A549 (cell line): ENCODE measurements around the gene KIAA0930. TPM values are rescaled to one million over a fixed set of nuclear protein-coding genes. Genes with fewer than 3 reads are reported as not detected.
A peak's percentile ranks its signal among the peaks of the same experiment; 100 is the strongest.

Experiments used
- ATAC-seq, 2 experiments: fragments of 200-7000 bp in 1 of 2; fragments of >200 bp in 1 of 2; cut with Nextera tagmentation in 1 of 2; cut with Tn5 transposase in 1 of 2; 3 replicates each; pipeline versions ENCODE4 v1.8.0 to v1.9.1; 2018 to 2020; ENCODE audit warnings: mild to moderate bottlenecking in 1 of 2, moderate library complexity in 1 of 2
- CTCF ChIA-PET: fragments of 300-600 bp; sonication (Branson Sonifier 250); formaldehyde crosslinking; extraction: SDS; loops from one replicate; lab custom pipeline; 2021; ENCODE audit warnings: antibody characterized with exemption, inconsistent platforms; lab: Yijun Ruan, JAX
- POLR2A ChIA-PET: fragments of 350-600 bp; formaldehyde crosslinking; extraction: SDS; loops from one replicate; lab custom pipeline; 2021; ENCODE audit warnings: antibody characterized with exemption, inconsistent platforms; lab: Yijun Ruan, JAX
- DNase-seq, 2 experiments: peaks; one replicate each; pipeline versions ENCODE4 v3.0.0 to v3.0.0-alpha.2; 2011 to 2016; ENCODE audit warnings: low read depth in 1 of 2, low spot score in 1 of 2
- FAIRE-seq: peaks from 2 replicates; lab custom pipeline; 2011; peaks lifted over from hg19 to GRCh38; lab: Jason Lieb, UNC
- H3K27ac ChIP-seq, 2 experiments: fragments of >200 bp; sonication (Bioruptor Twin); formaldehyde crosslinking; 3 replicates each; pipeline ENCODE4 v1.5.1; 2016 to 2017
- H3K4me1 ChIP-seq: fragments of >200 bp; sonication (Bioruptor Twin); formaldehyde crosslinking; 3 replicates; pipeline ENCODE4 v1.6.1; 2016
- H3K4me2 ChIP-seq: fragments of >200 bp; sonication (Bioruptor Twin); formaldehyde crosslinking; 3 replicates; pipeline ENCODE4 v1.6.1; 2016
- H3K4me3 ChIP-seq: fragments of >200 bp; sonication (Bioruptor Twin); formaldehyde crosslinking; 3 replicates; pipeline ENCODE4 v1.5.1; 2016
- H3K9me3 ChIP-seq: fragments of >200 bp; sonication (Bioruptor Twin); formaldehyde crosslinking; 3 replicates; pipeline ENCODE4 v1.6.1; 2016
- CEBPB ChIP-seq, 2 experiments: fragments of >200 bp in 1 of 2; sonication (Bioruptor Twin) in 1 of 2; formaldehyde crosslinking in 1 of 2; IDR thresholded peaks; 2 replicates each; pipeline ENCODE4 v1.6.1; 2012 to 2016
- CHD2 ChIP-seq: fragments of 150-350 bp; IDR thresholded peaks from 2 replicates; pipeline ENCODE4 v1.6.1; 2014; ENCODE audit warnings: low read length; ENCODE audit not compliant: partially characterized antibody
- CHD4 ChIP-seq: fragments of 200-600 bp; sonication (generic); IDR thresholded peaks from 2 replicates; pipeline ENCODE4 v1.6.1; 2016; ENCODE audit warnings: antibody characterized with exemption, mild to moderate bottlenecking, borderline replicate concordance
- CTCF ChIP-seq: fragments of >200 bp; sonication (Bioruptor Twin); formaldehyde crosslinking; IDR thresholded peaks from 3 replicates; pipeline ENCODE4 v1.5.1; 2016
- ELK1 ChIP-seq: fragments of 150-350 bp; IDR thresholded peaks from 2 replicates; pipeline ENCODE4 v1.6.1; 2014; ENCODE audit warnings: low read depth, mild to moderate bottlenecking, low read length
- EP300 ChIP-seq, 2 experiments: fragments of >200 bp; sonication (Bioruptor Twin); formaldehyde crosslinking; IDR thresholded peaks; 2 replicates in 1 of 2; 3 replicates in 1 of 2; pipeline ENCODE4 v1.6.1; 2016 to 2017
- FOSB ChIP-seq: fragments of 250-450 bp; sonication (Bioruptor Pico); IDR thresholded peaks from 2 replicates; pipeline ENCODE4 v1.5.0; 2020; ENCODE audit warnings: mild to moderate bottlenecking, moderate library complexity
- FOSL2 ChIP-seq, 2 experiments: fragments of 450-650 bp in 1 of 2; fragments of >200 bp in 1 of 2; sonication (Bioruptor Twin) in 1 of 2; formaldehyde crosslinking; IDR thresholded peaks; 2 replicates each; pipeline versions ENCODE4 v1.5.0 to v1.6.1; 2016 to 2020; ENCODE audit warnings: mild to moderate bottlenecking in 1 of 2, moderate library complexity in 1 of 2
- HOXA7 ChIP-seq: fragments of 250-450 bp; sonication (Bioruptor Pico); IDR thresholded peaks from 2 replicates; pipeline ENCODE4 v1.5.0; 2020; ENCODE audit warnings: mild to moderate bottlenecking, moderate library complexity
- HOXB13 ChIP-seq: fragments of 250-450 bp; sonication (Bioruptor Pico); IDR thresholded peaks from 2 replicates; pipeline ENCODE4 v1.5.0; 2020; ENCODE audit warnings: low read depth, mild to moderate bottlenecking, moderate library complexity
- MAZ ChIP-seq: fragments of 150-350 bp; IDR thresholded peaks from 2 replicates; pipeline ENCODE4 v1.6.1; 2014; ENCODE audit warnings: antibody characterized with exemption, low read depth, low read length, borderline replicate concordance
- NFE2L2 ChIP-seq: fragments of 150-350 bp; conservative IDR thresholded peaks from 2 replicates; pipeline ENCODE4 v1.6.1; 2014; ENCODE audit warnings: low read length
- NPAS2 ChIP-seq: fragments of 250-450 bp; sonication (Bioruptor Pico); IDR thresholded peaks from 2 replicates; pipeline ENCODE4 v1.8.0; 2022; ENCODE audit warnings: mild to moderate bottlenecking, moderate library complexity, borderline replicate concordance
- POLR2A ChIP-seq: IDR thresholded peaks from 2 replicates; pipeline ENCODE4 v1.6.1; 2012; ENCODE audit warnings: mild to moderate bottlenecking, low read length
- RCOR1 ChIP-seq: fragments of 150-350 bp; IDR thresholded peaks from 2 replicates; pipeline ENCODE4 v1.6.1; 2014; ENCODE audit warnings: antibody characterized with exemption, low read length, low read depth
- RFX5 ChIP-seq: fragments of 450-650 bp; IDR thresholded peaks from 2 replicates; pipeline ENCODE4 v1.7.1; 2014; ENCODE audit warnings: antibody characterized with exemption, mild to moderate bottlenecking, moderate library complexity
- RNF2 ChIP-seq: fragments of 200-600 bp; sonication (generic); IDR thresholded peaks from 2 replicates; pipeline ENCODE4 v1.6.1; 2016; ENCODE audit warnings: low read depth, mild to moderate bottlenecking, antibody characterized with exemption, moderate library complexity, borderline replicate concordance
- TFCP2L1 ChIP-seq: fragments of 250-450 bp; sonication (Bioruptor Pico); IDR thresholded peaks from 2 replicates; pipeline ENCODE4 v1.5.0; 2021; ENCODE audit warnings: mild to moderate bottlenecking
- ZFP36 ChIP-seq: fragments of 450-650 bp; IDR thresholded peaks from 2 replicates; pipeline ENCODE4 v1.6.1; 2014; ENCODE audit warnings: borderline replicate concordance; ENCODE audit not compliant: partially characterized antibody
- ZNF302 ChIP-seq: fragments of 250-450 bp; sonication (Bioruptor Pico); IDR thresholded peaks from 2 replicates; pipeline ENCODE4 v1.9.0; 2021; ENCODE audit warnings: inconsistent platforms, mild to moderate bottlenecking, moderate library complexity
- WGBS: methylation state at CpG from one replicate; pipeline ENCODE4 v1.1.6; 2017; ENCODE audit errors: missing lambda C conversion rate; 5-methylcytosine and 5-hydroxymethylcytosine counted together
- polyA plus RNA-seq, 4 experiments: library from polyadenylated mRNA; depleted of rRNA in 3 of 4; stranded (reverse); fragments of >200 nt; fragmentation: RNase III in 1 of 4; extraction: RNeasy Plus Mini Kit Qiagen cat#74134 plus additional on column Dnase treatment in 1 of 4; gene quantifications; 2 replicates in 3 of 4; 3 replicates in 1 of 4; pipeline ENCODE4 v1.2.3, GENCODE V29; 2011 to 2017

KIAA0930 gene
- polyA plus RNA-seq, 2 of the 4 experiments (the other 2 are of a cell fraction) = 47.7 to 60.0 TPM

- FAIRE-seq = no peak
- WGBS = 90% methylated on average over 8 of the region's 13 CpGs
Observed at GRCh38 chr22:45204241-45204640, 36.5 kb downstream of the KIAA0930 start.

GRCh38 chr22:45203150-45203951 lies 37.3 kb downstream of the KIAA0930 start:
- H3K4me2 ChIP-seq = no peak overlapping the region
- TF ChIP-seq FOSB (no peak), HOXA7 (CRISPR knock-in tag) (no peak), EP300 (IDR thresholded peaks at IDR 0.05) (no peak), ZNF302 (no peak)
- ChIA-PET CTCF (no interaction called here), POLR2A (no interaction called here)
- FAIRE-seq = no peak
- ATAC-seq = no peak
- 93% methylated on average over 18 of the region's 40 CpGs for WGBS
- H3K4me3 ChIP-seq = no peak overlapping the region
- peaks cover 13% of the 10 kb centered on the region for H3K4me1 ChIP-seq
- no peak for DNase-seq
- no peaks in the 10 kb centered on the region for H3K9me3 ChIP-seq
- H3K27ac ChIP-seq = no peak overlapping the region

More at GRCh38 chr22:45204241-45204640, 36.5 kb downstream of the KIAA0930 start:
- DNase-seq = no peak
- Histone ChIP-seq H3K4me1 (peaks cover 14% of the 10 kb centered on the region), H3K4me3 (no peak overlapping the region), H3K9me3 (no peaks in the 10 kb centered on the region), H3K27ac (no peak overlapping the region), H3K4me2 (no peak overlapping the region)
- POLR2A ChIA-PET = no interaction called here
- no peak for TF ChIP-seq TFCP2L1 (CRISPR knock-in tag)
- TF ChIP-seq EP300 (IDR thresholded peaks at IDR 0.05) = no peak
- TF ChIP-seq NPAS2 (CRISPR knock-in tag) = no peak
- no peak for TF ChIP-seq ELK1
- TF ChIP-seq FOSB = no peak
- TF ChIP-seq FOSL2 (IDR thresholded peaks at IDR 0.05) = no peak
- no peak for TF ChIP-seq FOSL2 (CRISPR knock-in tag; IDR thresholded peaks at IDR 0.05)
- TF ChIP-seq POLR2A = no peak
- TF ChIP-seq NFE2L2 = no peak
- no peak for ATAC-seq
- CTCF ChIA-PET = no interaction called here

- H3K9me3 ChIP-seq = no peaks in the 10 kb centered on the region
- POLR2A ChIA-PET = no interaction called here
- H3K27ac ChIP-seq = peak overlapping the region in 1 of 2 experiments; percentile 65; a peak in 3 of 6 replicates
- CTCF ChIA-PET = no interaction called here
- H3K4me3 ChIP-seq = no peak overlapping the region
- TF ChIP-seq CHD2 = no peak
- no peak for TF ChIP-seq ZNF302
- no peak for TF ChIP-seq CTCF
- TF ChIP-seq RCOR1 = no peak
- no peak for TF ChIP-seq CHD4
- no peak for TF ChIP-seq ZFP36
- no peak for TF ChIP-seq RFX5
- TF ChIP-seq MAZ = no peak
- no peak for TF ChIP-seq CEBPB (IDR thresholded peaks at IDR 0.05)
- TF ChIP-seq RNF2 = no peak
- no peak for TF ChIP-seq HOXB13 (CRISPR knock-in tag)
- ATAC-seq (peak in 1 of 2 experiments; percentile 12; a peak in 2 of 6 replicates), DNase-seq (no peak), FAIRE-seq (no peak)
- H3K4me1 ChIP-seq = peaks cover 13% of the 10 kb centered on the region
- no peak overlapping the region for H3K4me2 ChIP-seq
- WGBS = 81% methylated on average over 9 of the region's 36 CpGs
Observed at GRCh38 chr22:45202333-45203149, 38.2 kb downstream of the KIAA0930 start.
